Measurements from ENCODE around the gene AARS1. TPM values are rescaled to one million over a fixed set of nuclear protein-coding genes. Genes with fewer than 3 reads are reported as not detected.

The AARS1 gene
- total and polyA plus RNA-seq, 2 of the 8 experiments (the other 6 are each of a cell fraction or from before 2014, with no cell fraction given): 130 to 235 TPM

GRCh38 chr16:70324998-70325747 lies 35.9 kb upstream of the AARS1 start:
- POLR2A ChIA-PET (ENCODE audit: partially characterized antibody): interaction anchor here (0.8 to 2.2 kb wide), 8 partner anchors 8 to 251 kb away, joined by 3 to 7 read pairs (median 5); partner anchors contain the start of genes DDX19A and DDX19B
- DNase-seq (ENCODE audit: low read depth in 1 of 2, low spot score in 2 of 2): no peak

More at GRCh38 chr16:70324998-70325747, 35.9 kb upstream of the AARS1 start:
- H4K20me1 ChIP-seq (replicated peaks in 1 of 2; ENCODE audit: control insufficient read depth in 1 of 2, insufficient read depth in 2 of 2, low read length in 2 of 2): no peaks in the 10 kb centered on the region
- H3K14ac ChIP-seq (ENCODE audit: insufficient read length): no peak overlapping the region
- H2BK5ac ChIP-seq (ENCODE audit: low read depth, low read length): no peak overlapping the region
- no peak overlapping the region for H3K4ac ChIP-seq (replicated peaks; ENCODE audit: insufficient read length, low read depth, low read length)
- no peak overlapping the region for H3K18ac ChIP-seq (ENCODE audit: extremely low read depth, low read length)
- H2AFZ ChIP-seq (ENCODE audit: low read length): no peak overlapping the region
- H3K4me1 ChIP-seq (replicated peaks in 1 of 4; ENCODE audit: control insufficient read depth in 3 of 4, insufficient read depth in 4 of 4, low read length in 3 of 4): no peaks in the 10 kb centered on the region
- no peak overlapping the region for H4K5ac ChIP-seq (ENCODE audit: insufficient read length, low read depth, low read length)
- no peaks in the 10 kb centered on the region for H3K23me2 ChIP-seq (ENCODE audit: low read depth, low read length)
- no peaks in the 10 kb centered on the region for H3K9me3 ChIP-seq (ENCODE audit: insufficient read depth in 2 of 2, low read depth in 1 of 2, low read length in 1 of 2)
- no peaks in the 10 kb centered on the region for H3K27me3 ChIP-seq (replicated peaks in 1 of 4; ENCODE audit: control insufficient read depth in 3 of 4, extremely low read depth in 1 of 4, insufficient read depth in 3 of 4, low read length in 3 of 4)
- no peak for FAIRE-seq
- WGBS, 2 experiments (ENCODE audit: extremely low coverage in 1 of 2, insufficient coverage in 1 of 2, insufficient read length in 1 of 2, insufficient replicate concordance in 2 of 2, low coverage in 1 of 2, low lambda C conversion rate in 2 of 2, missing lambda C conversion rate in 1 of 2): 95% methylated on average over 7 of the region's 7 CpGs; no CpG with 5 or more reads in 1 of the 2 experiments
- CTCF ChIA-PET (ENCODE audit: partially characterized antibody): interaction anchor here (1.2 to 1.5 kb wide), 7 partner anchors 11 to 72 kb away, joined by 3 to 4 read pairs (median 3); partner anchors contain the start of gene DDX19A
- H3K27ac ChIP-seq (ENCODE audit: low read depth, low read length): no peak overlapping the region
- H2BK20ac ChIP-seq (ENCODE audit: low read length): no peak overlapping the region
- no peak overlapping the region for H4K91ac ChIP-seq (replicated peaks; ENCODE audit: insufficient read length, low read length)
- H3K36me3 ChIP-seq (ENCODE audit: control insufficient read depth in 2 of 4, insufficient read depth in 4 of 4, low read length in 3 of 4): peaks cover 2 to 15% (median 11%) of the 10 kb centered on the region in 4 experiments; a peak in 6 of 8 replicates
- no peak overlapping the region for H3K56ac ChIP-seq (replicated peaks; ENCODE audit: insufficient read length, low read depth, low read length)
- no peaks in the 10 kb centered on the region; the same call in 1 of the 2 replicates for H3K79me1 ChIP-seq (ENCODE audit: low read depth, low read length)
- no peak overlapping the region for H4K8ac ChIP-seq (ENCODE audit: extremely low read depth, insufficient read depth, low read length)
- no peak overlapping the region for H2BK12ac ChIP-seq (ENCODE audit: low read depth, low read length)
- no peak overlapping the region for H3K9ac ChIP-seq (replicated peaks in 1 of 4; ENCODE audit: extremely low read depth in 1 of 4, low read depth in 3 of 4, low read length in 3 of 4)
- H3K4me3 ChIP-seq (ENCODE audit: extremely low read depth in 1 of 4, insufficient read depth in 2 of 4, low read depth in 3 of 4, low read length in 4 of 4): no peak overlapping the region
- H3K79me2 ChIP-seq (ENCODE audit: control insufficient read depth in 1 of 2, insufficient read depth in 2 of 2, low read length in 2 of 2): no peaks in the 10 kb centered on the region
- TF ChIP-seq TCF12 (IDR thresholded peaks at IDR 0.05; ENCODE audit: low read depth, low read length) (no peak), CTBP2 (IDR thresholded peaks at IDR 0.05; ENCODE audit: borderline replicate concordance, insufficient read depth, insufficient read length, low read length) (no peak), SP4 (IDR thresholded peaks at IDR 0.05; ENCODE audit: low read length) (no peak), MAFK (IDR thresholded peaks at IDR 0.05; ENCODE audit: low read depth, low read length) (no peak), SIX5 (IDR thresholded peaks at IDR 0.05; ENCODE audit: low read depth, low read length) (no peak), KDM4A (IDR thresholded peaks at IDR 0.05; ENCODE audit: low read depth, low read length, severe bottlenecking) (no peak), POLR2AphosphoS5 (IDR thresholded peaks at IDR 0.05; ENCODE audit: low read depth, low read length) (no peak), YY1 (IDR thresholded peaks at IDR 0.05; ENCODE audit: low read depth, low read length) (no peak)
- H2BK15ac ChIP-seq (ENCODE audit: low read length): no peak overlapping the region
- H3K23ac ChIP-seq (ENCODE audit: insufficient read length): no peak overlapping the region
- H3K4me2 ChIP-seq (ENCODE audit: insufficient read depth in 1 of 2, low read depth in 2 of 2, low read length in 2 of 2): no peak overlapping the region
- H2AK5ac ChIP-seq (ENCODE audit: low read depth, low read length): no peak overlapping the region
- H2BK120ac ChIP-seq (replicated peaks; ENCODE audit: low read depth, low read length): no peak overlapping the region

Measured in H1 (cell line).